ENCODE data around the gene SMDT1.
"Not testable (repeated sequence)": the region's sequence is repeated elsewhere in the genome, so short reads cannot be mapped to it uniquely, and the experiment has no call there.

Gene SMDT1

GRCh38 chr22:42071508-42071907 lies 8.0 kb upstream of the SMDT1 start:
- DNase-seq: not testable (repeated sequence)

DNA sequence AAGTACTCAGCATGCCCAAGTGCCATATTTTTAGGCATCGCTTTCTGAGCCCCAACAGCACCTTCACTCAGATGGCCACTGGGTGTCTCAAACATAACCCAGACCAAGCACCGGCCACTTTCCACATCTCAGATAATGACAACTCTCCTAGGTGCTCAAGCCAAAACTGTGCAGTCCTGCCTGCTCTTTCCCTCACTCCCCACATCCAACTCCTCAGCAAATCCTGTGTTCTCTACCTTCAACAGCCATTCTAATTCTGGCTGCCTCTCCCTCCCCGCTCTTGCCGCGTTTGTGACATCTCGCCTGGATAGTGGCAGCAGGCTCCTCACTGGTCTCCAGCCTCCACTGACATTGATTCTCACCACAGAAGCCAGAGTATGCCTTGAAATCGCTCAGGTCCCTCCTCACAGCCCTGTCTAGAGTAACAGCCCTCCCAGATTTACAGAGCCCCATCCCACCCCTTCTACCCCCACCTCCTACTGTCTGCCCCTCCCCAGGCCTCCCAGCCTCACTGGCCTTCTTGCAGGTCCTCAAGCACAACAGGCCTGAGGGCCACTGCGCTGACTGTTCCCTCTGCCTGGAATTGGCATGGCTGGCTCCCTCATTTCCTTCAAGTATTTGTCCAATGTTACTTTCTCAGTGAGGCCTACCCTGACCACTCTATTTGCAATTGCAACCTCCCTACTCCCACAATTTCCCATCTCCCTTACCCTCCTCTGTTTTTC lies 6.7 kb upstream of the SMDT1 start:
- no peak for DNase-seq

- no peak for DNase-seq
Measured at GRCh38 chr22:42073621-42074041, 5.9 kb upstream of the SMDT1 start.

GRCh38 chr22:42074132-42074811 lies 5.2 kb upstream of the SMDT1 start, which contains the start of gene PHETA2:
Gene PHETA2 (plus strand): TSS chr22:42074248. CDS start chr22:42077294, 3,046 bp downstream.
- DNase-seq: peak; percentile 37 to 47

GRCh38 chr22:42074846-42075676 lies 4.4 kb upstream of the SMDT1 start:
- no peak for DNase-seq

DNA sequence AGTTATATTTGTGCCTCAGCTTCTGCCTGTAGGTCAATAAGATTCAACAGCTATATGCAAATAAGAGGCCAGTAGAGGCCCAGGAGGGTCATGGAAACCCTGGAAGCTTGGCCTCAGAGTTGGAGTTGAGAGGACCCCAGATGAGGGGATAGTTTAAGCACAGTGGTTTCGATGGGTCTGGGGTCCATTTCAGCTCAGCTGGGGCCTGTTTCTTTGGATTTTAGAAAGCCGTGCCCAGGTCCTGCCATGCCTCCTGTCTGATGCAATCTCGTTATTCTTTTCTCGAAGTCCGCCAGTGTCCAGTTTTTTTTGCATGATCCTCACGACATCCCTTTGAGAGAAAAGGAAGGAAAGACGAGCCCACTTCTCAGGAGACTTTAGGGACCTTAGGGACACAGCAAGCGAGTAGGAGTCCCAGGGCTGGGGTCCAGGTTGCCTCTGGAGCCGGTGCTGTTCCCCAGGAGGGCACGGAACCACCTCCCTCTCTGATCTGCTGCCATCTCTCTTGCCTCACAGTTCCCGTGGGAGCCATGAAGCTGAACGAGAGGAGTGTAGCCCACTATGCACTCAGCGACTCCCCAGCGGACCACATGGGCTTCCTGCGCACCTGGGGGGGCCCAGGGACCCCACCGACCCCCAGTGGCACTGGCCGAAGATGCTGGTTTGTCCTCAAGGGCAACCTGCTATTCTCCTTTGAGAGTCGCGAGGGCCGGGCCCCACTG lies 2.6 kb upstream of the SMDT1 start:
- no peak for DNase-seq

DNA sequence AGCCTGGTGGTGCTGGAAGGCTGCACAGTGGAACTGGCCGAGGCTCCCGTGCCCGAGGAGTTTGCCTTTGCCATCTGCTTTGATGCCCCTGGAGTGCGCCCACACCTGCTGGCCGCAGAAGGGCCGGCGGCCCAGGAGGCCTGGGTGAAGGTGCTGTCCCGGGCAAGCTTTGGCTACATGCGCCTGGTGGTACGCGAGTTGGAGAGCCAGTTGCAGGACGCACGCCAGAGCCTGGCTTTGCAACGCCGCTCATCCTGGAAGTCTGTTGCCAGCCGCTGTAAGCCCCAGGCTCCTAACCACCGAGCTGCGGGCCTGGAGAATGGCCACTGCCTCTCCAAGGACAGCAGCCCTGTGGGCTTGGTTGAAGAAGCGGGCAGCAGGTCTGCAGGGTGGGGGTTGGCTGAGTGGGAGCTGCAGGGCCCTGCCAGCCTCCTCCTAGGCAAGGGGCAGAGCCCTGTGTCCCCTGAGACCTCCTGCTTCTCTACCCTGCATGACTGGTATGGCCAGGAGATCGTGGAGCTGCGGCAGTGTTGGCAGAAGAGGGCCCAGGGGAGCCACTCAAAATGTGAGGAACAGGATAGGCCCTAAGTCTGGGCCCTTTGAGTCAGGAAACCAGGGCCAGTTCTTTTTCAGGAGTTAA lies 1.9 kb upstream of the SMDT1 start:
- no peak for DNase-seq

DNA sequence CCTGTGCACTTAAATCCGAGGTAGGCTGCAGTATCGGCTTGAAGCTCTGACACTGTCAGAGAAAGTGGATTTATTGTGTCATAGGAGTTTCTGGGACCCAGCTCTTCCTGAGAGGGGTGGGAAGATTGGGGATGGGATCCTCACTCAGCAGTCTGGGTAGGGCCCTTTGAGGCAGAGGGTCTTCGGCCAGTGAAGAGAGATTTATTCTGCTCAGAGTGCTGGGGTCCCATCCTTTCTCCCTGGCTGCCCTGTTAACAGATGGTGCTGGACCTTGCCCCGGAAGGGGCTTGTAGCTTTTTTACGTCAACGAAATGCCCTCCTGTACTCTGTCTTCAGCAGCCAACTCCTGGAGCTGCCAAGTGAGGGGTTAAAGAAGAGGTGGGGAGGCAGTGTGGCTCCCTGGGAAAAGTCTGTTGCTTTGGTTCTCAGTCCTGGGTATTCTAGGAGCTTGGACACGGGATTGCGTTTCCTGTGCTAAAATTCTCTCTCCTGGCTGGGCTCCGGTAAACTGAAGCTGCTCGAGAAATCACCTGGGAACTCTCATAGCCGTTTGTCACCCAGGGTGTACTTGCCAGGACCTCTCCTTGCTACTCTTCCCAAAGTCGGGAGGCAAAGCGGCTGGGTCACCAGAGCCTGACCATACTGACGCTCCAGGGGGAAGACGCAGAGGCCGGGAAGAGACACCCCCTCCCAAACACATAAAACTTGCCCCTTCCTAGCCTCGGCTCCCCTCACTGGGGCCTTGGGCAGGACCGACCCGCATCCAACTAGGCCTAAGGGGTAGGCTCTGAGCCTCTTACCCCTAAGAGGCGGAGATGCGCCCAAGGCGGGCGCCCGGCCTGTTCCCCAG lies 806 bp upstream of the SMDT1 start:
- DNase-seq: no peak

- DNase-seq: no peak
Measured at GRCh38 chr22:42080287-42080686, 787 bp downstream of the SMDT1 start.

DNA sequence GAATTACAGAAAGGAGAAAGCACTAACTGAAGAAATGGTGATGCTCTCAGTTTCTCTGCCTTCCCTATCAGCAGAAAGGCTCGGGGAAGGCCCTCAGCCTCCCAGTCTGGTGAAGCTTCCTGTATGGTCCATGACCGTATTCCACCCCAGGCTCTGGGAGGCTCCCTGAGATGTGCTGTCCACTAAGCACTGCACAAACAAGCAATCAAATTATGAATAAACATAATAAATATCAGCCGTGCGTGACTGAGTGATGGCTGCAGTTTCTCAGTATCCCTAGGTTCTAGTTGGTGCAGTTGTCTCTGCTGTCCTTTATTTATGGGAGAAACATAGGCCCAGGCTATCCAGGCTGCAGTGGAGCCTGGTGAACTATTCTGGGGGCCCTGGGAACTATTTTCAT lies 3.6 kb downstream of the SMDT1 start:
- DNase-seq: no peak

- no peak for DNase-seq
Measured at GRCh38 chr22:42084874-42085273, 5.4 kb downstream of the SMDT1 start.

DNA sequence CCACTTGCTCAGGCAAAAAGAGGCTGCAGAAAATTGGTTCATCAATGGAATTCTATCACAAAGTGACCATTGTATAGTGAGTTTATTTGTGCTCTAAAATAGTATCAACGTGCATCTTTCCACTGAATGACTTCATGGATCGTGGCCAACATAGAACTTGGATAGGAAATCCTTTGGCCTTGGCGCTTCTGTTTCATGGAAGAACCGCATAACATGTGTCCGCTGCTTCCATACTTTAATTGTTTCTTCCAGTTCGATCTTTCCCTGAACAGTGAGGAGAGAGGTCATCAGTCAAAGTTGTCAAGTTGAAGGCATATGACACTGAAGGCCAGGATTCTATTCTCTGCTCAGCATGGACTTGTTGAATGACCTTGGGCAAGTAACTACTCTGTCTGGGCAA lies 6.6 kb downstream of the SMDT1 start:
- DNase-seq: no peak

- DNase-seq: peak; percentile 98
Measured at GRCh38 chr22:42090596-42091454, 11.3 kb downstream of the SMDT1 start, which contains the start of gene NDUFA6. Gene NDUFA6 (minus strand): TSS chr22:42090772. CDS start chr22:42090744, 28 bp downstream.

DNA sequence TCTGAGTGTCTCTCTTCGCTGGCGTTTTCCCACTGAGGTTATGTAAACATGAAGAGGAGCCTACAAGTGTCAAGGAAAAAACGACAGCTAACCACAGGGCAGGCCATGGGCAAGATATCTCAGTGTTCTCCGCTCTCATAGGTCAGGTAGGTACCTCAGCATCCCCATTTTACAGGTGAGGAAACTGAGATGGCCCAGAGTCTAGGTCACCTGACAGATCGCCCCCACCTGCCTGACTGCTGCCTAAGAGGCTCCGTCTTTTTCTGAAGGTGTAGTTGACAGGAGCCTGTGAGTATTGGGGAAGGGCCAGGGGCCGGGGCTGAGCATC lies 11.9 kb downstream of the SMDT1 start:
- DNase-seq: no peak

- DNase-seq: no peak
Measured at GRCh38 chr22:42101199-42101598, 21.7 kb downstream of the SMDT1 start.

DNA sequence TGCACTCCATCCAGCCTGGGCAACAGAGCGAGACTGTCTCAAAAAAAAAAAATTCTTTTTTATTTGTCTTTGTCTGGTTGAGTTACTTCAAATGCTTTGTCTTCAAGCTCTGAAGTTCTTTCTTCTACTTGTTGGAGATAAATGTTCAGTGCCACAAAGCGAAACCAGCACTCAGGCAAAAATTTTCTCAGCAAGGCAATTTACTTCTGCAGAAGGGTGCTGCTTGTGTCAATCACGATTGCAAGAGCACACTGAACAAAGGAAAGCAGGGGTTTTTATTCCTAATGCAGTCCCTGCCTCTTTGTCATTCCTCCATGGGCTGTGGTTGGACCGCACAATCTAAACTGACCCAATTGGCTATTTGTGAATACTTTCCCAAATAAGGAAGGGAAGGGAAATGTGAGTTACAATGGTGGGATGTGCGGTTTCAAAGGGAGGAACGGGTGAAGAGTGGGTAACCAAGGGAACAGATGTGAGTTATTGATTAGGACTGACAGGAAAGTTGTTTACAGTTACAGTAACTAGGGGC lies 24.9 kb downstream of the SMDT1 start:
- DNase-seq: not testable (repeated sequence)

DNA sequence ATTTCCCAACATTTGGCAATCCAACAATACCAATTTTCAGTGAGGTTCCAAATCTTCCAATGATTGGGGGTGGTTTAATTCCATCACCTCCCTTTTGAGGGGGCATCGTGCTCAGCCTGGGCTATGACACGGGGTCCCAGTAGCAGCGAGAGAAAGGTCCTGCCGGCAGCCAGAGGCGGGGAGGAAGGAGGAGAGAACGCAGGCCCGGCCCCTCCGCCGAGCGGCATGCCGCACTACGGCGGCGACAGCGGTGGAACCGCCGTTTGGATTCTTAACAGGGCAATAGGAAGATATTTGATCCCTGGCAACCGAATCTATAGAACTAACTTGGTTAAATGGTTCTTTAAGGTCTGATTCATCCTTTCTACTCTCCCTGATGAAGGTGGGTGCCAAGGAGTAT lies 29.3 kb downstream of the SMDT1 start:
- DNase-seq: no peak

- DNase-seq: no peak
Measured at GRCh38 chr22:42111798-42112197, 32.3 kb downstream of the SMDT1 start.

DNA sequence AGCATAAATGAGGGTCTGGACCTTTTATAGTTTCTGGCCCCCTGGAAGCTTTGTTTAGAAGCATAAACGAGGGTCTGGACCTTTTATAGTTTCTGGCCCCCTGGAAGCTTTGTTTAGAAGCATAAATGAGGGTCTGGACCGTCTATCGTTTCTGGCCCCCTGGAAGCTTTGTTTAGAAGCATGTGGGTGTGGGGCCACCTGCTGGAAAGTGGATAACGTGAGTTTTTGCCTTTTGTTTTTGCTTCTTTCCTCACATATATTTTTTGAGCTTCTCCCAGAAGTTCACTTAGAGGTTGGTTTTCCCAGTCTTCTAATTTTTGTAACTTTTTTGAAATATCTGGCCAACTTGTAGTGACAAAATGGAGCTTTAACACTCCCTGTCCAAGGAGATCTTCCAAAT lies 33.3 kb downstream of the SMDT1 start:
- DNase-seq: not testable (repeated sequence)

- no peak for DNase-seq
Measured at GRCh38 chr22:42114721-42115120, 35.2 kb downstream of the SMDT1 start.
